Measurements from ENCODE around the gene PNPLA3. TPM values are rescaled to one million over a fixed set of nuclear protein-coding genes. Genes with fewer than 3 reads are reported as not detected.

The PNPLA3 gene
- polyA plus RNA-seq, 1 donor (not counting 4 experiments of a cell fraction or from before 2014, with no cell fraction given): 12.0 TPM

DNA sequence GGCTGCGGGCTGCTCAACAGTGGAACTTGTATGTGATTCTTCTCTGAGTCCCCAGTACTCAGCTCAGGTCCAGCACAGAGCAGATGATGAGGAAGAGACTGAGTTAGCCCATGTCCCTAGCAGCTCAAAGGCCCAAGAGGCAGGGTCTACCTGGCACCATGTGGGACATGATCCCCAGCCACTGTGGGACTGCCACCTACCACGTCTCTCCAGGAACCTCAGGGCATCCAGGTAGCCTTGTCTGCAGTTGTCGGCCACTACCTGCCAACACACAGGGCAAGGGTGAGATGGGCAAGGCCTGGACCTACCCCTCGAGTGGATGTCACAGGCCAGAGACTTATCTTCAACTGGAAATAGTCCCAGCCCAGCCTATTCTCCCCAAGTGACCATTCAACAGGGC, 36.2 kb upstream of the PNPLA3 start:
- TF ChIP-seq, protein P1, sequence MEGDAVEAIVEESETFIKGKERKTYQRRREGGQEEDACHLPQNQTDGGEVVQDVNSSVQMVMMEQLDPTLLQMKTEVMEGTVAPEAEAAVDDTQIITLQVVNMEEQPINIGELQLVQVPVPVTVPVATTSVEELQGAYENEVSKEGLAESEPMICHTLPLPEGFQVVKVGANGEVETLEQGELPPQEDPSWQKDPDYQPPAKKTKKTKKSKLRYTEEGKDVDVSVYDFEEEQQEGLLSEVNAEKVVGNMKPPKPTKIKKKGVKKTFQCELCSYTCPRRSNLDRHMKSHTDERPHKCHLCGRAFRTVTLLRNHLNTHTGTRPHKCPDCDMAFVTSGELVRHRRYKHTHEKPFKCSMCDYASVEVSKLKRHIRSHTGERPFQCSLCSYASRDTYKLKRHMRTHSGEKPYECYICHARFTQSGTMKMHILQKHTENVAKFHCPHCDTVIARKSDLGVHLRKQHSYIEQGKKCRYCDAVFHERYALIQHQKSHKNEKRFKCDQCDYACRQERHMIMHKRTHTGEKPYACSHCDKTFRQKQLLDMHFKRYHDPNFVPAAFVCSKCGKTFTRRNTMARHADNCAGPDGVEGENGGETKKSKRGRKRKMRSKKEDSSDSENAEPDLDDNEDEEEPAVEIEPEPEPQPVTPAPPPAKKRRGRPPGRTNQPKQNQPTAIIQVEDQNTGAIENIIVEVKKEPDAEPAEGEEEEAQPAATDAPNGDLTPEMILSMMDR (optimal IDR thresholded peaks at IDR 0.05 in 1 of 3, IDR thresholded peaks at IDR 0.05 in 1 of 3, conservative IDR thresholded peaks at IDR 0.05 in 1 of 3; ENCODE audit: extremely low read depth in 1 of 3, insufficient read depth in 2 of 3, low read length in 3 of 3): no peak
- TF ChIP-seq EZH2 (IDR thresholded peaks at IDR 0.05; ENCODE audit: low read length): no peak
- Histone ChIP-seq H3K9me3 (ENCODE audit: control insufficient read depth, low read depth, low read length) (no peaks in the 10 kb centered on the region), H3K4me3 (ENCODE audit: control insufficient read depth in 2 of 3, extremely low read depth in 1 of 3, insufficient read depth in 2 of 3, low read depth in 1 of 3, low read length in 3 of 3) (no peak overlapping the region), H3K36me3 (ENCODE audit: control insufficient read depth in 2 of 2, extremely low read depth in 1 of 2, insufficient read depth in 2 of 2, low read length in 2 of 2) (no peaks in the 10 kb centered on the region), H3K4me2 (ENCODE audit: control insufficient read depth, extremely low read depth, insufficient read depth, low read depth, low read length) (no peak overlapping the region), H3K9me1 (ENCODE audit: control insufficient read depth, extremely low read depth, insufficient read depth, low read length) (no peaks in the 10 kb centered on the region), H3K27me3 (ENCODE audit: control insufficient read depth, extremely low read depth, insufficient read depth, low read length) (peaks cover 35% of the 10 kb centered on the region), H4K20me1 (ENCODE audit: control insufficient read depth, extremely low read depth, insufficient read depth, low read length) (no peaks in the 10 kb centered on the region), H3K27ac (ENCODE audit: control insufficient read depth, insufficient read depth, low read length) (no peak overlapping the region), H3K9ac (ENCODE audit: control insufficient read depth, extremely low read depth, insufficient read depth, low read length) (no peak overlapping the region), H3K79me2 (ENCODE audit: control insufficient read depth, insufficient read depth, low read length) (no peaks in the 10 kb centered on the region), H2AFZ (ENCODE audit: control insufficient read depth, low read length) (no peak overlapping the region), H3K4me1 (ENCODE audit: control insufficient read depth, extremely low read depth, insufficient read depth, low read length) (peaks cover 5% of the 10 kb centered on the region)
- no peak for FAIRE-seq
- dilution Hi-C loops (cut with MboI; ENCODE audit: extremely low pct_ligation_motif_present, low sequenced_read_pairs): no loop called here
- no peak for DNase-seq (ENCODE audit: low read depth, low spot score)

DNA sequence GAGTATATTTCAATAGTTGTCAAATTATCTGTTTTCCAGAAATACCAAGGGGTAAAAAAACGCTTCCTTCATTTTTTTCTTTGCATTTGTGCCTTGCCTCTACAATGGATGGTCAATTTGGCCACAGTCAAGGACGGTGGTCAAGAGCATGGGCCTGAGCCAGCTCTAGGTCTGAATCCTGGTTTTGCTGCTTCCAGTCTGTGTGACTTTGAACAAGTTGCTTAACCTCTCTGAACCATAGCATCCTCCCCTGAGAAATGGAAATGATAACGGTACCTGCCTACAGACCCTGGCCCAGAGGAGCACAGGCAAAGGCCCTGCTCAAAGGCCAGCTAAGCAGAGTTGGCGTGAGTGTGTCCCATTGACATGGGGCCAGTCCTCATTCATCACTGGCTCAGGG, 34.9 kb upstream of the PNPLA3 start:
- peaks cover 47% of the 10 kb centered on the region for H3K27me3 ChIP-seq (ENCODE audit: control insufficient read depth, extremely low read depth, insufficient read depth, low read length)
- no peaks in the 10 kb centered on the region for H3K36me3 ChIP-seq (ENCODE audit: control insufficient read depth in 2 of 2, extremely low read depth in 1 of 2, insufficient read depth in 2 of 2, low read length in 2 of 2)
- FAIRE-seq: no peak

More for the DNA sequence above, 34.9 kb upstream of the PNPLA3 start:
- Histone ChIP-seq H3K79me2 (ENCODE audit: control insufficient read depth, insufficient read depth, low read length) (no peaks in the 10 kb centered on the region), H3K27ac (ENCODE audit: control insufficient read depth, insufficient read depth, low read length) (no peak overlapping the region), H4K20me1 (ENCODE audit: control insufficient read depth, extremely low read depth, insufficient read depth, low read length) (no peaks in the 10 kb centered on the region), H3K9me3 (ENCODE audit: control insufficient read depth, low read depth, low read length) (no peaks in the 10 kb centered on the region), H3K4me3 (ENCODE audit: control insufficient read depth in 2 of 3, extremely low read depth in 1 of 3, insufficient read depth in 2 of 3, low read depth in 1 of 3, low read length in 3 of 3) (no peak overlapping the region), H3K9ac (ENCODE audit: control insufficient read depth, extremely low read depth, insufficient read depth, low read length) (no peak overlapping the region), H3K4me1 (ENCODE audit: control insufficient read depth, extremely low read depth, insufficient read depth, low read length) (peaks cover 5% of the 10 kb centered on the region), H3K9me1 (ENCODE audit: control insufficient read depth, extremely low read depth, insufficient read depth, low read length) (no peaks in the 10 kb centered on the region), H3K4me2 (ENCODE audit: control insufficient read depth, extremely low read depth, insufficient read depth, low read depth, low read length) (no peak overlapping the region), H2AFZ (ENCODE audit: control insufficient read depth, low read length) (no peak overlapping the region)
- dilution Hi-C loops (cut with MboI; ENCODE audit: extremely low pct_ligation_motif_present, low sequenced_read_pairs): no loop called here
- DNase-seq (ENCODE audit: low read depth, low spot score): no peak
- TF ChIP-seq, protein P1 (optimal IDR thresholded peaks at IDR 0.05 in 1 of 3, IDR thresholded peaks at IDR 0.05 in 1 of 3, conservative IDR thresholded peaks at IDR 0.05 in 1 of 3; ENCODE audit: extremely low read depth in 1 of 3, insufficient read depth in 2 of 3, low read length in 3 of 3): no peak
- TF ChIP-seq EZH2 (IDR thresholded peaks at IDR 0.05; ENCODE audit: low read length): no peak

All from keratinocyte (primary cell).